Trophoblast cell (in vitro differentiated cells and primary cell): ENCODE results near the gene IRF2BP2.

Source experiments
- DNase-seq, 2 donors: peaks; one replicate each; pipeline ENCODE4 v3.0.0-alpha.2; 2016
- H2AFZ ChIP-seq: 2 replicates; pipeline ENCODE4 v1.6.1; 2013; ENCODE audit warnings: low read length, moderate library complexity, mild to moderate bottlenecking; ENCODE audit not compliant: insufficient read depth, poor library complexity
- H2AK5ac ChIP-seq: 2 replicates; pipeline ENCODE4 v1.6.1; 2013; ENCODE audit warnings: mild to moderate bottlenecking, low read length
- H2BK120ac ChIP-seq: 2 replicates; pipeline ENCODE4 v1.6.1; 2013; ENCODE audit warnings: low read length, mild to moderate bottlenecking, moderate library complexity; ENCODE audit not compliant: insufficient read depth, poor library complexity
- H2BK12ac ChIP-seq: 2 replicates; pipeline ENCODE4 v1.6.1; 2013; ENCODE audit warnings: mild to moderate bottlenecking, low read length, moderate library complexity
- H2BK5ac ChIP-seq: 2 replicates; pipeline ENCODE4 v1.6.1; 2013; ENCODE audit warnings: low read length, low read depth, moderate library complexity, mild to moderate bottlenecking; ENCODE audit not compliant: poor library complexity
- H3K14ac ChIP-seq: 2 replicates; pipeline ENCODE4 v1.6.1; 2013; ENCODE audit warnings: mild to moderate bottlenecking, low read length
- H3K18ac ChIP-seq: 2 replicates; pipeline ENCODE4 v1.6.1; 2013; ENCODE audit warnings: mild to moderate bottlenecking, low read length
- H3K23ac ChIP-seq: 2 replicates; pipeline ENCODE4 v1.6.1; 2013; ENCODE audit warnings: low read length
- H3K27ac ChIP-seq: 2 replicates; pipeline ENCODE4 v1.5.1; 2013; ENCODE audit warnings: low read depth, mild to moderate bottlenecking, inconsistent platforms, low read length, moderate library complexity
- H3K27me3 ChIP-seq: 2 replicates; pipeline ENCODE4 v1.6.1; 2013; ENCODE audit warnings: inconsistent platforms, mild to moderate bottlenecking, low read length, moderate library complexity; ENCODE audit not compliant: insufficient read depth
- H3K36me3 ChIP-seq, 2 experiments: 1 replicate in 1 of 2; 2 replicates in 1 of 2; pipeline ENCODE4 v1.6.1; 2013; ENCODE audit warnings: low read length in 2 of 2, mild to moderate bottlenecking in 2 of 2, moderate library complexity in 1 of 2; ENCODE audit not compliant: insufficient read depth in 2 of 2, control insufficient read depth in 1 of 2
- H3K4ac ChIP-seq: 2 replicates; pipeline ENCODE4 v1.6.1; 2013; ENCODE audit warnings: low read depth, mild to moderate bottlenecking, low read length, moderate library complexity
- H3K4me1 ChIP-seq, 2 experiments: 1 replicate in 1 of 2; 2 replicates in 1 of 2; pipeline ENCODE4 v1.6.1; 2013; ENCODE audit warnings: low read length in 2 of 2, mild to moderate bottlenecking in 2 of 2, moderate library complexity in 1 of 2; ENCODE audit not compliant: insufficient read depth in 2 of 2, control insufficient read depth in 1 of 2
- H3K4me2 ChIP-seq: 2 replicates; pipeline ENCODE4 v1.6.1; 2013; ENCODE audit warnings: inconsistent platforms, mild to moderate bottlenecking, low read length, moderate library complexity
- H3K4me3 ChIP-seq: 2 replicates; pipeline ENCODE4 v1.5.1; 2013; ENCODE audit warnings: mild to moderate bottlenecking, low read depth, low read length, inconsistent platforms
- H3K79me1 ChIP-seq: one replicate; pipeline ENCODE4 v1.6.1; 2013; ENCODE audit warnings: low read length
- H3K79me2 ChIP-seq: 2 replicates; pipeline ENCODE4 v1.6.1; 2013; ENCODE audit warnings: low read length, mild to moderate bottlenecking; ENCODE audit not compliant: control insufficient read depth, insufficient read depth, poor library complexity
- H3K9ac ChIP-seq: 2 replicates; pipeline ENCODE4 v1.6.1; 2013; ENCODE audit warnings: mild to moderate bottlenecking, low read length
- H3K9me3 ChIP-seq: 2 replicates; pipeline ENCODE4 v1.6.1; 2013; ENCODE audit warnings: low read depth, mild to moderate bottlenecking, control low read depth, inconsistent platforms, low read length; ENCODE audit not compliant: insufficient read depth
- H4K12ac ChIP-seq: 2 replicates; pipeline ENCODE4 v1.6.1; 2013; ENCODE audit warnings: low read depth, mild to moderate bottlenecking, low read length, moderate library complexity
- H4K8ac ChIP-seq: 2 replicates; pipeline ENCODE4 v1.6.1; 2013; ENCODE audit warnings: low read depth, mild to moderate bottlenecking, low read length, moderate library complexity
- H4K91ac ChIP-seq: one replicate; pipeline ENCODE4 v1.6.1; 2013; ENCODE audit warnings: low read depth, mild to moderate bottlenecking, low read length, moderate library complexity
- WGBS: extraction: QIAGEN DNeasy Blood & Tissue Kit; methylation state at CpG from one replicate; pipeline ENCODE4 v1.1.7; 2013; ENCODE audit warnings: missing lambda C conversion rate; ENCODE audit not compliant: insufficient read length, insufficient coverage; ENCODE audit errors: extremely low coverage; 5-methylcytosine and 5-hydroxymethylcytosine counted together

The IRF2BP2 gene

GRCh38 chr1:234570329-234571120, 39.5 kb downstream of the IRF2BP2 start:
- Histone ChIP-seq H3K9me3 (peaks cover 2% of the 10 kb centered on the region), H3K4ac (no peak overlapping the region), H3K79me1 (no peaks in the 10 kb centered on the region), H2BK5ac (no peak overlapping the region), H3K4me3 (no peak overlapping the region), H3K9ac (no peak overlapping the region), H3K23ac (no peak overlapping the region), H3K18ac (no peak overlapping the region), H3K79me2 (no peaks in the 10 kb centered on the region), H4K12ac (no peak overlapping the region), H4K8ac (no peak overlapping the region), H3K36me3 (no peaks in the 10 kb centered on the region), H2BK120ac (no peak overlapping the region), H2AFZ (no peak overlapping the region), H3K14ac (no peak overlapping the region), H3K27me3 (no peaks in the 10 kb centered on the region), H4K91ac (no peak overlapping the region), H2BK12ac (no peak overlapping the region), H3K4me1 (no peaks in the 10 kb centered on the region), H3K27ac (no peak overlapping the region), H3K4me2 (no peak overlapping the region), H2AK5ac (no peak overlapping the region)
- no peak for DNase-seq
- WGBS, result no CpG with 5 or more reads among the region's 6 CpGs

- Histone ChIP-seq H2AK5ac (no peak overlapping the region), H2BK12ac (no peak overlapping the region), H3K79me1 (peaks cover 4% of the 10 kb centered on the region), H3K4me3 (no peak overlapping the region), H2AFZ (no peak overlapping the region), H3K27ac (no peak overlapping the region), H3K4ac (no peak overlapping the region), H3K9me3 (peaks cover 2% of the 10 kb centered on the region), H3K36me3 (no peaks in the 10 kb centered on the region), H4K8ac (no peak overlapping the region), H4K12ac (no peak overlapping the region), H2BK120ac (no peak overlapping the region), H3K4me1 (peaks cover 0 to 4% of the 10 kb centered on the region in 2 experiments), H3K4me2 (no peak overlapping the region), H3K27me3 (no peaks in the 10 kb centered on the region), H3K9ac (no peak overlapping the region), H3K23ac (no peak overlapping the region), H3K79me2 (no peaks in the 10 kb centered on the region), H3K14ac (no peak overlapping the region), H3K18ac (no peak overlapping the region), H2BK5ac (no peak overlapping the region), H4K91ac (no peak overlapping the region)
- no peak for DNase-seq
- no CpG with 5 or more reads among the region's 1 CpG for WGBS
Observed at GRCh38 chr1:234568345-234568744, 41.6 kb downstream of the IRF2BP2 start.

GRCh38 chr1:234565132-234565531, 44.8 kb downstream of the IRF2BP2 start:
- no peaks in the 10 kb centered on the region for H3K27me3 ChIP-seq
- H2BK5ac ChIP-seq, result peak overlapping the region; percentile 86
- H3K4me1 ChIP-seq, result peaks cover 15 to 19% of the 10 kb centered on the region in 2 experiments
- peaks cover 6% of the 10 kb centered on the region for H3K79me2 ChIP-seq
- no peak overlapping the region for H3K18ac ChIP-seq
- H2BK12ac ChIP-seq, result peak overlapping the region; percentile 70
- H3K4ac ChIP-seq, result no peak overlapping the region
- H4K8ac ChIP-seq, result no peak overlapping the region
- no peaks in the 10 kb centered on the region for H3K36me3 ChIP-seq
- no peak overlapping the region for H3K23ac ChIP-seq
- no CpG with 5 or more reads among the region's 2 CpGs for WGBS
- peak overlapping the region; percentile 63 for H4K91ac ChIP-seq
- DNase-seq, result no peak
- H3K27ac ChIP-seq, result peak overlapping the region; percentile 66
- peaks cover 15% of the 10 kb centered on the region for H3K79me1 ChIP-seq
- H3K9ac ChIP-seq, result no peak overlapping the region
- H2AFZ ChIP-seq, result no peak overlapping the region
- H2AK5ac ChIP-seq, result no peak overlapping the region
- H4K12ac ChIP-seq, result no peak overlapping the region
- H2BK120ac ChIP-seq, result peak overlapping the region; percentile 74
- peaks cover 2% of the 10 kb centered on the region for H3K9me3 ChIP-seq
- H3K4me2 ChIP-seq, result no peak overlapping the region
- H3K14ac ChIP-seq, result no peak overlapping the region
- no peak overlapping the region for H3K4me3 ChIP-seq

- Histone ChIP-seq H3K79me2 (peaks cover 6% of the 10 kb centered on the region), H3K14ac (no peak overlapping the region), H3K27ac (peak overlapping the region; percentile 81), H2BK120ac (no peak overlapping the region), H3K36me3 (no peaks in the 10 kb centered on the region), H2AFZ (no peak overlapping the region), H3K18ac (no peak overlapping the region), H3K27me3 (no peaks in the 10 kb centered on the region), H2AK5ac (no peak overlapping the region), H3K4me1 (peaks cover 17 to 21% of the 10 kb centered on the region in 2 experiments), H3K9ac (no peak overlapping the region), H2BK12ac (no peak overlapping the region), H4K12ac (no peak overlapping the region), H3K4ac (no peak overlapping the region), H3K23ac (no peak overlapping the region), H3K4me2 (no peak overlapping the region), H2BK5ac (no peak overlapping the region), H3K4me3 (no peak overlapping the region), H3K9me3 (peaks cover 2% of the 10 kb centered on the region), H4K91ac (no peak overlapping the region), H4K8ac (no peak overlapping the region), H3K79me1 (peaks cover 21% of the 10 kb centered on the region)
- DNase-seq, result peak; percentile 93 to 98
- WGBS, result no CpG with 5 or more reads among the region's 7 CpGs
Observed at GRCh38 chr1:234564035-234565029, 45.6 kb downstream of the IRF2BP2 start.
